Endothelial cell of hepatic sinusoid (primary cell): ENCODE data around the gene PBX4.

Experiments used
- in situ Hi-C: cut with HindIII; loops from 2 replicates; pipeline ENCODE4 v1.10.0; 2017; ENCODE audit warnings: low sequenced_read_pairs

The PBX4 gene

GRCh38 chr19:19559931-19560330 is 58.6 kb downstream of the PBX4 start:
- in situ Hi-C loops: no loop called here

- in situ Hi-C loops: no loop called here
Observed at GRCh38 chr19:19558636-19559035, 59.9 kb downstream of the PBX4 start.

GRCh38 chr19:19558055-19558454 is 60.4 kb downstream of the PBX4 start:
- in situ Hi-C loops: no loop called here

- in situ Hi-C loops: no loop called here
Observed at GRCh38 chr19:19554074-19555023, 64.1 kb downstream of the PBX4 start.

- in situ Hi-C loops: no loop called here
Observed at GRCh38 chr19:19553670-19554069, 64.8 kb downstream of the PBX4 start.

GRCh38 chr19:19552798-19553197 is 65.7 kb downstream of the PBX4 start:
- in situ Hi-C loops: no loop called here

- in situ Hi-C loops: no loop called here
Observed at GRCh38 chr19:19551853-19552192, 66.7 kb downstream of the PBX4 start.

GRCh38 chr19:19550972-19551852 is 67.3 kb downstream of the PBX4 start:
- in situ Hi-C loops: no loop called here

- in situ Hi-C loops: no loop called here
Observed at GRCh38 chr19:19550485-19550929, 68.0 kb downstream of the PBX4 start.

GRCh38 chr19:19549804-19550464 is 68.6 kb downstream of the PBX4 start:
- in situ Hi-C loops: no loop called here

- in situ Hi-C loops: no loop called here
Observed at GRCh38 chr19:19548915-19549759, 69.3 kb downstream of the PBX4 start.

- in situ Hi-C loops: no loop called here
Observed at GRCh38 chr19:19547674-19548336, 70.7 kb downstream of the PBX4 start.

- in situ Hi-C loops: no loop called here
Observed at GRCh38 chr19:19546751-19547162, 71.7 kb downstream of the PBX4 start.

GRCh38 chr19:19545707-19546106 is 72.8 kb downstream of the PBX4 start:
- in situ Hi-C loops: no loop called here

- in situ Hi-C loops: no loop called here
Observed at GRCh38 chr19:19544954-19545591, 73.4 kb downstream of the PBX4 start.

GRCh38 chr19:19544257-19544953 is 74.1 kb downstream of the PBX4 start:
- in situ Hi-C loops: no loop called here

- in situ Hi-C loops: no loop called here
Observed at GRCh38 chr19:19543640-19544039, 74.8 kb downstream of the PBX4 start.

GRCh38 chr19:19543101-19543500 is 75.4 kb downstream of the PBX4 start:
- in situ Hi-C loops: no loop called here

GRCh38 chr19:19542507-19542906 is 76.0 kb downstream of the PBX4 start:
- in situ Hi-C loops: no loop called here
